Hepatocyte (in vitro differentiated cells): ENCODE measurements around the gene ARHGAP15. TPM values are rescaled to one million over a fixed set of nuclear protein-coding genes. Genes with fewer than 3 reads are reported as not detected.

ENCODE experiments used
- DNase-seq: peaks from one replicate; pipeline ENCODE4 v3.0.0-alpha.2; 2016; ENCODE audit warnings: low spot score
- H2AFZ ChIP-seq: fragments of 200-600 bp; sonication (generic); 2 replicates; pipeline ENCODE4 v1.6.0; 2016; ENCODE audit warnings: antibody characterized with exemption, mild to moderate bottlenecking
- H3K27ac ChIP-seq: fragments of 200-600 bp; sonication (generic); 2 replicates; pipeline ENCODE4 v1.5.1; 2016; ENCODE audit warnings: mild to moderate bottlenecking
- H3K27me3 ChIP-seq: fragments of 200-600 bp; sonication (generic); 2 replicates; pipeline ENCODE4 v1.6.1; 2016
- H3K36me3 ChIP-seq: fragments of 200-600 bp; sonication (generic); replicated peaks from 2 replicates; pipeline ENCODE4 v1.5.1; 2016; ENCODE audit warnings: low read depth; ENCODE audit not compliant: insufficient read depth
- H3K4me1 ChIP-seq: fragments of 200-600 bp; sonication (generic); 2 replicates; pipeline ENCODE4 v1.5.1; 2016; ENCODE audit warnings: mild to moderate bottlenecking, moderate library complexity; ENCODE audit not compliant: insufficient read depth
- H3K4me2 ChIP-seq: fragments of 200-600 bp; sonication (generic); 2 replicates; pipeline ENCODE4 v1.6.0; 2016
- H3K4me3 ChIP-seq: fragments of 200-600 bp; sonication (generic); 2 replicates; pipeline ENCODE4 v1.5.1; 2016; ENCODE audit warnings: mild to moderate bottlenecking
- H3K79me2 ChIP-seq: fragments of 200-600 bp; sonication (generic); 2 replicates; pipeline ENCODE4 v1.6.0; 2017; ENCODE audit warnings: mild to moderate bottlenecking
- H3K9me2 ChIP-seq: fragments of 200-600 bp; sonication (generic); replicated peaks from 2 replicates; pipeline ENCODE4 v1.6.0; 2017; ENCODE audit warnings: mild to moderate bottlenecking; ENCODE audit not compliant: insufficient read depth
- H3K9me3 ChIP-seq: fragments of 200-600 bp; sonication (generic); 2 replicates; pipeline ENCODE4 v1.5.1; 2016; ENCODE audit warnings: low read depth, mild to moderate bottlenecking
- H4K20me1 ChIP-seq: fragments of 200-600 bp; sonication (generic); 2 replicates; pipeline ENCODE4 v1.6.0; 2016; ENCODE audit warnings: mild to moderate bottlenecking; ENCODE audit not compliant: insufficient read depth, poor library complexity, severe bottlenecking
- EZH2 ChIP-seq: fragments of 200-600 bp; sonication (generic); IDR thresholded peaks from 2 replicates; pipeline ENCODE4 v1.6.1; 2016; ENCODE audit warnings: antibody characterized with exemption, mild to moderate bottlenecking, borderline replicate concordance
- EZH2phosphoT487 ChIP-seq: fragments of 200-600 bp; sonication (generic); IDR thresholded peaks from one replicate; pipeline ENCODE4 v1.6.1; 2018; ENCODE audit warnings: antibody characterized with exemption, mild to moderate bottlenecking, low read depth, moderate library complexity; ENCODE audit not compliant: unreplicated experiment, severe bottlenecking
- WGBS: methylation state at CpG from one replicate; pipeline ENCODE4 v1.1.6; 2016; ENCODE audit warnings: low lambda C conversion rate; ENCODE audit errors: missing lambda C conversion rate; 5-methylcytosine and 5-hydroxymethylcytosine counted together
- polyA plus RNA-seq: library from polyadenylated mRNA; unstranded; fragments of >200 nt; fragmentation: Nextera tagmentation; extraction: Ambion mirVana; gene quantifications from 2 replicates; pipeline ENCODE4 v1.2.1, GENCODE V29; 2016
- total RNA-seq: library from RNA; depleted of rRNA; stranded (reverse); fragments of >200 nt; gene quantifications from 2 replicates; pipeline ENCODE4 v1.2.3, GENCODE V29; 2014
- TF ChIP-seq, protein P1 (sequence below): fragments of 200-600 bp; sonication (generic); IDR thresholded peaks from 2 replicates; pipeline ENCODE4 v1.5.1; 2016; ENCODE audit warnings: antibody characterized with exemption, mild to moderate bottlenecking; ENCODE audit not compliant: poor library complexity

The ARHGAP15 gene
- total and polyA plus RNA-seq, 2 experiments from 2014 or later: 0.17 TPM; not detected in 1

DNA sequence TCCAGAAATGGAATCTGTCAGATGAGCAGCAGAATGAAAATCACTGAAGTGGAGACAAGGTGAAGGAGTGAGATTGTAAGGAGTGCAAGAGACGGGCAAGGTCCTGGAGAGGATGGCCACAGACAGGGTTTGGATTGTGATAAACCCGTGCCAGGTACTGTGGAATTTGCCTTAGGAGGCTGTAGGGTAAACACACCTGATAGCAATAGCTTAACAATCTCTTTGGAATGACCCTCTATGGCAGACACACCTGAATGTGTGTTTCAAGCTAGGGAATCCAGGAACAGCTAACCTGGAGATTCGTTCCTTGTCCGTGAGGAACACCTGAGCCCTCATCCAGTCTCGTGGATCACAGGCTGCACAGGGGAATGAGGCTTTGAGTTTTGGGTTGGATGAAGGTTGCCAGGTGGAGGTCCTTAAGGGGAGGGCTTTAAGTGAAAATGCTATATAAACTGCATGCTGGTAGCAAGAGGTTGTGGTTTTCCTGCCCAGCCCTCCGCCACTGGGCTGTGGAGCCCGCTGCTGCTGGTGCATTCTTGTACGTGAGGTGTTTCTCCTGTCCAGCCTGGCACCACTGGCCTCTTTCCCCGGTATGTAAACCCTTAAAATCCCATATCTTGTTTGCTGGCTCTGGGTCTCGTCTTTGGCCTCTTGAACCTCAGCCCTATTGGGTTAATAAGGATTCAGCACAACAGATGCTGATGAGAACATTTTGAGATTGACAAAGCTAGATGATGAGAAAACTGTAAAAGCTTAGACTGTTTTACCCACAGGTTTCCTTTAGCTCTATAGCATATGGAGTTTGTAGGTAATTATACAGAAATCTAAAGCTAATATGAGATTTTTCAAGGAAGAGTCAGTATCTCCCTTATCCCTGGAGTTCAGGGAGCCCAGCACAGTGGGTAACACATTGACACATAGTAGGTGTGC, 117.9 kb downstream of the ARHGAP15 start:
- Histone ChIP-seq H2AFZ (no peak overlapping the region), H3K36me3 (no peaks in the 10 kb centered on the region), H3K27ac (no peak overlapping the region), H3K9me3 (no peaks in the 10 kb centered on the region), H3K4me2 (no peak overlapping the region), H3K27me3 (peaks cover 2% of the 10 kb centered on the region), H3K9me2 (no peaks in the 10 kb centered on the region), H3K4me1 (no peaks in the 10 kb centered on the region), H4K20me1 (no peaks in the 10 kb centered on the region), H3K4me3 (no peak overlapping the region), H3K79me2 (no peaks in the 10 kb centered on the region)
- TF ChIP-seq EZH2 (no peak), EZH2phosphoT487 (no peak)
- no peak for DNase-seq
- 82% methylated on average over 10 of the region's 10 CpGs for WGBS

DNA sequence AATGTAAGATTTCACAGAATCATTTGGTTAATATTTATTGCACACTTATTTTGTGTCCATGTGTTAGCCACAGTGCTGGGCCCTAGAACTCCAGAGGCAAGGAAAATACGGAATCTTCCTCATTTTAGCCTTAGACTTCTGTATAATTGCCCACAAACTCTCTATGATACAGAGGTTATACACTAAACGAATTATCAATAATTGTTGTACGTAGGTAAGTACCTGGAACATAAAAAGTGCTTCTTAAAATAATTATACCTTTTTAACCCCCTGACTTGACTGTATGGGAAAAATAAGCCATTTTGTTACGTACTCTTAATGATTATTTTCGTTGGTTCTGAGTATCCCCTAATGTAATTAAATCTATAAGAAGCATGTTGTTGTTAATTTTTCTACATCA, 119.4 kb downstream of the ARHGAP15 start:
- Histone ChIP-seq H3K9me2 (no peaks in the 10 kb centered on the region), H3K79me2 (no peaks in the 10 kb centered on the region), H4K20me1 (no peaks in the 10 kb centered on the region), H3K4me3 (no peak overlapping the region), H3K9me3 (no peaks in the 10 kb centered on the region), H3K27ac (no peak overlapping the region), H3K27me3 (peaks cover 2% of the 10 kb centered on the region), H2AFZ (no peak overlapping the region), H3K4me1 (no peaks in the 10 kb centered on the region), H3K4me2 (no peak overlapping the region), H3K36me3 (no peaks in the 10 kb centered on the region)
- DNase-seq: no peak
- WGBS: 92% methylated on average over 5 of the region's 5 CpGs
- TF ChIP-seq EZH2 (no peak), EZH2phosphoT487 (no peak)
- TF ChIP-seq, protein P1, sequence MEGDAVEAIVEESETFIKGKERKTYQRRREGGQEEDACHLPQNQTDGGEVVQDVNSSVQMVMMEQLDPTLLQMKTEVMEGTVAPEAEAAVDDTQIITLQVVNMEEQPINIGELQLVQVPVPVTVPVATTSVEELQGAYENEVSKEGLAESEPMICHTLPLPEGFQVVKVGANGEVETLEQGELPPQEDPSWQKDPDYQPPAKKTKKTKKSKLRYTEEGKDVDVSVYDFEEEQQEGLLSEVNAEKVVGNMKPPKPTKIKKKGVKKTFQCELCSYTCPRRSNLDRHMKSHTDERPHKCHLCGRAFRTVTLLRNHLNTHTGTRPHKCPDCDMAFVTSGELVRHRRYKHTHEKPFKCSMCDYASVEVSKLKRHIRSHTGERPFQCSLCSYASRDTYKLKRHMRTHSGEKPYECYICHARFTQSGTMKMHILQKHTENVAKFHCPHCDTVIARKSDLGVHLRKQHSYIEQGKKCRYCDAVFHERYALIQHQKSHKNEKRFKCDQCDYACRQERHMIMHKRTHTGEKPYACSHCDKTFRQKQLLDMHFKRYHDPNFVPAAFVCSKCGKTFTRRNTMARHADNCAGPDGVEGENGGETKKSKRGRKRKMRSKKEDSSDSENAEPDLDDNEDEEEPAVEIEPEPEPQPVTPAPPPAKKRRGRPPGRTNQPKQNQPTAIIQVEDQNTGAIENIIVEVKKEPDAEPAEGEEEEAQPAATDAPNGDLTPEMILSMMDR: no peak

DNA sequence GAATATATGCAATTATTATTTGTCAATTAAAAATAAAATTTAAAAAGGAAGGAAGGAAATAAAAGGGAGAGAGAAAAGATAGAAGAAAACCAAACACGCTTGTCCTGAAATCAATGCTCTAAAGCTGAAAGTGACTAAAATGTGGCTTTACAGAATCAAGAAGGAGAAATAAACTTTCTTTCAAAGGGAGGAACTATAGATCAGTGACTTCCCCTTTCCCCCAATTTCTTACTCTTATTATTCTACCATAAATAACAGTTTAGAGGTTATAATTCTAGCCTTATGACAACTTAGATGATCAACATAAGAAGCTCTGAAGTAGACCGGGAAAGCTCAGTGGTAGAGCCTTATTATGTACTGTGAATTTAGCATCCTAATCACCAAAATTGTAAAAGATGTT, 122.5 kb downstream of the ARHGAP15 start:
- TF ChIP-seq, protein P1: no peak
- TF ChIP-seq EZH2: no peak
- TF ChIP-seq EZH2phosphoT487: no peak
- H4K20me1 ChIP-seq: no peaks in the 10 kb centered on the region
- H3K9me2 ChIP-seq: no peaks in the 10 kb centered on the region
- H3K27me3 ChIP-seq: peaks cover 2% of the 10 kb centered on the region
- no peak overlapping the region for H3K27ac ChIP-seq
- H3K4me2 ChIP-seq: no peak overlapping the region
- no peaks in the 10 kb centered on the region for H3K4me1 ChIP-seq
- H3K79me2 ChIP-seq: no peaks in the 10 kb centered on the region
- H3K9me3 ChIP-seq: no peaks in the 10 kb centered on the region
- WGBS: 98% methylated on average over 2 of the region's 2 CpGs
- H3K36me3 ChIP-seq: no peaks in the 10 kb centered on the region
- no peak overlapping the region for H3K4me3 ChIP-seq
- H2AFZ ChIP-seq: no peak overlapping the region
- DNase-seq: no peak

DNA sequence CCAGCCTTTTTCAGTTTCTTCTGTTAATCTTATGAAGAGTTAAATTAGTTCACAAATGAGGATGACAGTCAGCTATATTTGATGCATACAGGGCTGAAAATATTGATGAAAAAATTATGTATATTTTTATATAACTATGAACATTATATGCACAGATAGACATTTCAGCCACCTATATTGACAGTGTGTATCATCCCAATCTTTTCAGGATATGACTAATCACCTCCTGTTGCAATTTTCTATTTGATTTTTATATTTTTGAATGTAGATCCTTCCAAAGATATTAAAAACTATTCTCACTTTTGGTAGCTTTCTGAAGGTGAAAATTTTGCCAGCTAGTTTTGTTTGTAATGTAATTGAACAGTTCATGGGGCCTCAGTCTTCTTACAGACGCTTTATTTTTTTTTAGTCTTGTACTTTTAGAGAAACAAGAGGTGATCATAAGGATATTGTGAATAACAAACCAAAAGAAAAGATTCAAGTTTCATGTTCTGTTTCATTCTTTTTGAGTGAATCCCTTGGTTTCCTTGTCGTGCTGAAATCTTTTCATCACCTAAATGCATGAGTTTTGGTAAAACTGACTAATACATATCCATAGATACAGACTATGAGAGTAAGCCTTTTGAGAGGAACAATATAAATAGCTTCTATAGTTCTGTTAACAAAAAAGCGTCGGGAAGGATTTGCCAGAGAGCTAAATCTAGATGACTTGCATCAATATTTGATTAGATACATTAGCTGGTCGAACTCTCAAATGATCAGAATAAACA, 123.1 kb downstream of the ARHGAP15 start:
- Histone ChIP-seq H3K27ac (no peak overlapping the region), H3K4me1 (no peaks in the 10 kb centered on the region), H3K4me2 (no peak overlapping the region), H3K9me3 (no peaks in the 10 kb centered on the region), H3K27me3 (peaks cover 7% of the 10 kb centered on the region), H3K36me3 (no peaks in the 10 kb centered on the region), H4K20me1 (no peaks in the 10 kb centered on the region), H3K9me2 (no peaks in the 10 kb centered on the region), H3K4me3 (no peak overlapping the region), H2AFZ (no peak overlapping the region), H3K79me2 (no peaks in the 10 kb centered on the region)
- 83% methylated on average over 5 of the region's 5 CpGs for WGBS
- DNase-seq: no peak
- no peak for TF ChIP-seq EZH2phosphoT487
- TF ChIP-seq EZH2: no peak
- TF ChIP-seq, protein P1: no peak
